GM21723 (cell line): ENCODE measurements around the gene CD36.
"Not testable (repeated sequence)": the region's sequence is repeated elsewhere in the genome, so short reads cannot be mapped to it uniquely, and the experiment has no call there.

Source experiments
- ATAC-seq: cut with Tn5 transposase; IDR thresholded peaks from one replicate; pipeline ENCODE4 v1.9.1; 2021; ENCODE audit warnings: mild to moderate bottlenecking, moderate library complexity; ENCODE audit not compliant: unreplicated experiment

Gene CD36

DNA sequence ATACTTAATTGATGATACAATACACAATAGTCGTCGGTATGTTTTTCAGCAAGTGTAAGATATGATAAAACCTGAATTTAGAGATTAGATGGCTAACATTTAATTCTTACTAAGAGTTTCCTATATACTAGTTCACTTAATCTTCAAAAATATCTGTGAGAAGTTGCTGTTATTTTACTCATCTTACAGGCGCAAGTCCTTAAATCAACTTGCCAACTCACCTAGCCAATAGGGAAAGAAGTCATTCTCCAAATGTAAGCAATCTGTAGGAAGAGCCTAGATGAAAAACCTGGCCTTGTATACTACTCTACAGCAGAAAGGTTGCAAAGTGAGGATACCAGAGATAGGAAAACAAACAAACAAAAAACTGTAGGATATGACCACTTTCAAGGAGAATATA is 10.6 kb downstream of the CD36 start:
- no peak for ATAC-seq

DNA sequence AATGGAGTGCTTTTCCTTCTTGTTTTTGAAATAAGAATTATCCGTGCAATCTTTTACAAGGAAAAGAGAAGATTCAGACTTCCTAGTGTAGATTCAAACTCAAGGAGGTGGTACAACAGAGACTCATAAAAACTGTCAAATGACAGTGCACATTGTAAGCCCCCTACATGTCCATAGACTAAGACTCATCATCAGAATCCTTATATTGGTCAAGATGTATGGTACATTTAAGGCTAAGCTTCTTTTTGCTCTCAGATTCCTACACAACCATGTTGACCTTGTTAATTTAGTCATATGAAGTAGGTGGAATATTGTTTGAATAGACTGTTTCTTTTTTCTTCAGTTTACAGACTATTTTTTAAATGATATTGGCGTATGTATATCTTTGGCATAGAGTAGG is 11.6 kb downstream of the CD36 start:
- ATAC-seq, result no peak

DNA sequence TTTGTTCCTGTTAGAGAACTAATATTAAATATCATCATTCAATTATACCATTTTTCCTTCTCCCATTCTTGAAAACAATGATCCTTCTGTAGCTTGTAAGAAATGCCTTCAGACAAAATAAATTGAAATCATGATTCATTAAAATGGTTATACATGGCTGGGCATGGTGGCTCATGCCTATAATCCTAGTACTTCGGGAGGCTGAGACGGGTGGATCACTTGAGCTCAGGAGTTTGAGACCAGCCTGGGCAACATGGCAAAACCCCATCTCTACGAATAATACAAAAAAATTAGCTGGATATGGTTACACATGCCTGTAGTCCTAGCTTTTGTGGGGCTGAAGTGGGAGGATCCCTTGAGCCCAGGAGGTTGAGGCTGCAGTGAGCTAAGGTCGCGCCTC is 13.0 kb downstream of the CD36 start:
- no peak for ATAC-seq

DNA sequence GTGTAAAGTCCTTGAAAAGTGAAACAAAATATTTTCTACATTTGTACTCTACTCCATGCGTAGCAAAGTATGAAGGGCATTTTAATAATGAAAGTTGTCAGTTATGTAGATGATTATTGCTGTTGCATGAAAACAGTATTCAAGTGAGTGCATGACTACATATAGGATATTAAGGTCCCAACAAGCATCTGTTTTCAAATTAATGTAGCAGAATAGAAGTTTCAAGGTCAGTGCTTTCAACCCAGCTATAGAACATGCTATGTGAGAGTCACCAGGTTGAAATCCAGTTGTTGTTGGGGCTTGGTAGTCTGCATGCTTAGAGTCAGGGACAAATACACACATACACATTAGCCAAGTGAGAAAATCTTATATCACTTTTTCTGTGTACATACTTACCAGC is 14.8 kb downstream of the CD36 start:
- no peak for ATAC-seq

DNA sequence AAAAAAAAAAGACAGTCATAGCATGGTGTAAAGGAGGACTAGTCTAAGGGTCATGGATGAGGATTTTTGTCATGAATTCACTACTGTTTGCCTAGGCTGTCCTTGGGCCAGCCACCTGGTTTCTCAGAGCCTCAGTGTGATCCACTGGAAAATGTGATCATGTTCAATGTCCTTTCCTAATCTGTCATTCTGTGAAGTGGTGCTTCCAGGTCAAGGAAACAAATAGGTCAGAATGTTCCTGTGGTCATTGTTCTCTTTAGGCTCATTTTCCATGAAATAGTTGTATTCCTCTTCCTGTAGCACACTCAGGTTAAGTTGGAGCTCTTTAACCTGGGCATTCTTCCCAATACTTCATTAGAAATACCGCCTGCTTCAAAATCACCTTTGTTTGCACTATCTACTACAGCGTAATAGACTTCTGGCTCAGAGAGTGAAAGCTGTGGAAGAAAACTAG is 16.5 kb downstream of the CD36 start:
- ATAC-seq, result no peak

DNA sequence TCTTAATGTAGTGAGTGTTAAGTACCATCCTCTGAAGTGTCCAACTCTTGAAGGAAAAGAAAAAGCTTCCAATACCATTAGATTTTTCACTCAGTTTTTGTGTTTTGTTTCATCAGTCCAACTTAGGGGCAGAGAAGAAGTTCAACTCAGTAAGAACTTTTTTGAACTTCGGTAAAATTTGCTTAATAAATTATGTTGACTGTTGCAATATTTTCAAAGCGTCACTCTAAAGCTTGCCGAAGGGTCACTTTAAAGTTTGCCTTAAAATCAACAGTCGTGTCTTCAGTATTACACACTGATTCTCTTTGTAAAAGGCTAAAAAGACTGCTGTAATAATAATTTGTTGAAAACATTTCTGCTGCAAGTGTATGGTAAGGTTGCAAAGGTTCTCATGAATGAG is 17.6 kb downstream of the CD36 start:
- no peak for ATAC-seq

DNA sequence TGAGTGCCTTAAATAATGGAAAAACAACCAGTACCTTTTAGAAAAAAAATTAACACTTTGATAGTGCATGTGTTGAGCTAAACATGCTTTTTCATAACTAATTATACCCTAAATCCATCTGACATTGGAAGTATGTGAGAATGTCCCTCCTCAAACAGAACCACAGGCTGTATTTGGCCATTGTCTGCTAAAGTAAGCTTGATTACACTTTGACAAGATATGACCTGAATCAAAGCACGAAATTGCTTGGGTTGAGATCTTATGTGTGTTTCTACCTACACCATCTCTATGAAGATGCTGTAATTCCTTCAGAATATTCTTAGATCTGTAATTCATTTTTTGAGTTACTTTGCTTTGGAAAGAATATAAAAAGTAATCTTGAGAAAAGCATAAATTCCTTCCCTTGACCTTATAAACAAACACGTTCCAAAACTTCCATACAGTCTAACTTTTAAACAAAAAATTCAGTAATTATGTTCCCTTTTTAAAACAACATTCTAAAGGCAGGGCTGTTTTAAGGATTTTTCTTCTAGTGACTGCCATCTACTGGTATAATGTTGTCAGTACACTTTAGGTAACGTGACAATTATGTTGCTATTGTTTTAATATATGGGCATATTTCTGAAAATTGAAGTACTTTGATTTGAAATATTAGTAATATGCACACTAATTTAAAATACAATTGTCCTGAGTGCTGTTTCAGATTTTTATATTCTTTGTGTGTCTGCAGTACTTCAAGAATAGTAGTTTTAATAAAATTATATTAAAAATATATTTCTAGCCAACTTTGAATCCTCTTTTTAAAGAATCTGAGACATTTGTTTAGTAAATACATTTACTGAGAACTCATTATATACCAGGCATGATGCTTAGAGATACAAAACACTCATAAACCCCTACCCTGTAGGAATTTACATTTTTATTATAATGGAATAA is 20.9 kb downstream of the CD36 start:
- peak; percentile 82 for ATAC-seq

DNA sequence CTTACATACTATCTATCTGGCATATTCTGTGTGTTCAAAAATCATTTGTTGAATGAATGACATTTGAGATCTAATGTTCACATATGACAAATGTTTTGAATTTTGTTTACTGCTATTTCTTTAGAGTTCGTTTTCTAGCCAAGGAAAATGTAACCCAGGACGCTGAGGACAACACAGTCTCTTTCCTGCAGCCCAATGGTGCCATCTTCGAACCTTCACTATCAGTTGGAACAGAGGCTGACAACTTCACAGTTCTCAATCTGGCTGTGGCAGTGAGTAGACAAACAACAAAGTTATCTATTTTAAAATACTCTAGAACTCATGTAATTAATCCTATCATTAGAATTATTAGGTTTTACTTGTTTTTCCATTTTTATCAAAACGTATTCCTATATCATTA is 22.5 kb downstream of the CD36 start:
- ATAC-seq, result no peak

DNA sequence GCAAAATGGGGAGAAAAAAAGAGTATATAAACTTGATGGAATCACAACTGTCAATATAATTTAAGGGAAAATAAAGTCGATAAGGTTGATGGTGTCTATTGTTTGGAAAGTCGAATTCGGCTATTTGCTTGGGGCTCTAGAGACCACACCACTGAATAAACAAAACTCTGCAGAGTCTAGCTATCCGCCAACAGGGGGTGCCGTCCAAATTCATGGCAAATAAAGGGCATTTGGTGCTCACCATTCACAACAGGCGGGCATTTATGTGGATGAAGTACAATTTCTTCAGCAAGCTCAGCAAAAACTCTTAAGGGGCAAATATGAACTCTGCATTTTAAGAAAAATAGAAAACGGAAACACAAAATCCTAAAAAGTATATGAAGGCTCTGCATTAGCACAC is 23.3 kb downstream of the CD36 start:
- ATAC-seq, result no peak

DNA sequence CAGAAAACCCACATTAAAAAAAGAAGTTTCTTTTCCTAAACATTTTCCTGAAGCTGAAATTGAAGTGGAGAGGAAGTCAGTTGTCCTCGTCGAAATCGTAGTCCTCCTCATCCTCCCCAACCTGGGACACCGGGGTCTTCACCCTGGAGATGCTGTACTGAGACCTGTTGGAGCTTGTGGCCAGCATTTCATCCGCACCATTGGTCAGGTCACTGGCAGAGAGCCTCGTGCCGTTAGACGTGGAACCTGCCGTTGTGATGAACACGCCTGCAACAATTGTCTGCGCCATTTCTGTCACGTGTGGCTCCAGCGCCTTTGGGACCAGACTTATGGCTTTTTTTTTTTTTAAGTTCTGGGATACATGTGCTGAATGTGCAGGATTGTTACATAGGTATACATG is 23.8 kb downstream of the CD36 start:
- ATAC-seq, result no peak

DNA sequence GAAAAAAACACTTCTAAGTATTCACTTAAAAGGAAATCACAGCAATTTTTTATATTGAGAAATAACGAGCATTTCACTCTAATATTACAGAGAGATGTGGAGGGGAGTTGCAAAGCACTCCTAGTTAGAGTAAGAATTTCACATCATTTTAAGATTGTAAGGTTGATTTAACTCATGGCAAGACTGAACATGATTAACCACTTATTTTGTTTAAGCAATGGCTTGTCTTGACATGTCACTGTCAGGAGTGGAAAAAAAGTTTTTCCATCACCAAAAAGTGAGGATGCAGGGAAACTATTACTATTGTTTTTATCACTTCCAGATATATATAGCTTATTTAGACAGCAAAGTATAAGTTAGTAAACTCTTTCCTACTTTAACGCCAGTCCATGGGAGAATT is 27.1 kb downstream of the CD36 start:
- no peak for ATAC-seq

DNA sequence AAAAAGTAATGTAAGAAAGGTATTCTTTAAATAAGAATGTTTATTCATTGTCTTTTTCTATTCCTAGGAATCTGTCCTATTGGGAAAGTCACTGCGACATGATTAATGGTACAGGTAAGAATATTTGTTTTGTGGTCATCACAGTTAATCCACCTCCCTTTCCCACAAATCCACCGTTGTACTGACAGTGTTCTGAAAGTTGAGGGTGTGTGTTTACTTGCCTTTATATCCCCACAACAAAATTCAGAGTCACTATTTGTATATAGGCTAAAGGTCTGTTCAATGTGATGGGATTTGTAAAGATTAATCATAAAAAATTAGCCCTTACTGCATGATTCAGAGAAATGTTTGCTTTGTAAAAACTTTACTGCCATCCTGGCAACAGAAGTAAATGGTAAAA is 27.9 kb downstream of the CD36 start:
- ATAC-seq, result no peak

DNA sequence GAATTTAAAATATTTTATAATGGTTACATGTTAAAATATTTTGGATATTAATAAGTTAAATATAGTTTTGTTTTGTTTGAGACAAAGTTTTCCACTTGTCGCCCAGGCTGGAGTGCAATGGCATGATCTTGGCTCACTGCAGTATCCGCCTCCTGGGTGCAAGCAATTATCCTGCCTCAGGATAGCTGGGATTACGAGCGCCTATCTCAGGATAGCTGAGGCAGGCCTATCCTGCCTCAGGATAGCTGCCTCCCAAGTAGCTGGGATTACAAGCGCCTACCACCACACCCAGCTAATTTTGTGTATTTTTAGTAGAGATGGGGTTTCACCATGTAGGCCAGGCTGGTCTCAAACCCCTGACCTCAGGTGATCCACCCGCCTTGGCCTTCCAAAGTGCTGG is 30.9 kb downstream of the CD36 start:
- ATAC-seq, result not testable (repeated sequence)

DNA sequence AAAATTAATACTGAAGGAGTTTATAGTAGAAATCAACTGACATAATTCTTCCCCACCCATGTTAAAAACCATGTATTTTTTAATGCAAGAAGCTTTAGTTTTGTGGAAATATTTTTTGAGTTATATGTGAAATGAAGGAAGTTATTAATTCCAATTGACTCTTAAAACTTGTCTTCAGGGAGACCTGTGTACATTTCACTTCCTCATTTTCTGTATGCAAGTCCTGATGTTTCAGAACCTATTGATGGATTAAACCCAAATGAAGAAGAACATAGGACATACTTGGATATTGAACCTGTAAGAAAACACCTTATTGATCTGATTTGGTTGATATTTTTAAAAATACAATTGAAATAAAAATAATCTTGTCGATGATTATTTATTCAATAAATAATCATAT is 33.3 kb downstream of the CD36 start:
- no peak for ATAC-seq

DNA sequence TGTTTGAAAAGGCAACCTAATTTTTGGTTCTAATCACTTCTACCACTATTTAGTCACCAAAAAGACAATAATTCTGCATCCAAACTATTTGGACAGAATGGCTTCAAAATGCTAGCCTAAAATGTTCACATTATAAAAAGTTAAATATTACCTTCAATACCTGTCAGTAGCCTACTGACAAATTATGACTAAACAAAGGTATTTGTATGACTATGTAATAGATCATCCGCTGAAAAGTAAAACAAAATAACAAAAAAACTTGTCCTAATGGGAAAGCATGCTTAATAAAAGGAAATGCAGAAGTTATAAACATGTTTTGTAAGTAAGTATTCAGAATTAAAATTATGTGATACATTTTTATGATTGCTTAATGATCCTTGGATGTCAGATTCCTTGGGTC is 36.6 kb downstream of the CD36 start:
- ATAC-seq, result no peak

DNA sequence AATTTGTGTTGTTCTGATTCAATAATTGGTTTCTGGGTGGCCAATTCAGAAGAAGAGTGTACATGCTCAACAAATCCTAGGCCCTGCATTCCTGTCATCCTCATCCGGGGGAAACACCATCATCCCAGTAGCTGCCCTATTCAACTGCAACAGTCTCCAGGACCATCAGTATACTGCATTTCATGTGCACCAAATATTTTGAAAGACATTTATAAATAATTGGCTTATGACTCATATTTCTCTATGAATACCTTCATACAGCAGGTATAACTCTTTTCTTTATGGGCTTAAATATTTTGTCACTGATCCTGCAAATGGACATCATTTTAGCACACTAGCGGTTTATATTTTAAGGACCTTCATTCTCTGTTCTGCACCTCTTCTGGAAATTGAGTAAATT is 38.0 kb downstream of the CD36 start:
- ATAC-seq, result no peak

DNA sequence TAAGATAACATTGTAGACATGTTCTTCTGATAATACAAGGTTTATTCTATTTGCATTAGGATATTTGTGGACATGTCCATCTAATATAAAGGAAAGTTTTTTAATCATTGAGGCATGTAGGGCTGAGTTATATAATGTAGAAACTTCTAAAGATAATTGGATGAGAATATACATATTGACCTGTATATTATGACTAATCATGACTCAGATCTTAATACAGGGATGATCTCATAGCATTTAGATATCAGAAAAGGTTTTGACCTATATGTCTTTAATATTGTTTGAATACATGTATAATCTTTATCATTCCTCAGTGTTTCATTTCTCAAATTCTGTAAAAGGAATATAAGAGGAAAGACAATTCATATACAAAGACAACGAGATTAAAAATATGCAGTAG is 39.2 kb downstream of the CD36 start:
- ATAC-seq, result no peak

DNA sequence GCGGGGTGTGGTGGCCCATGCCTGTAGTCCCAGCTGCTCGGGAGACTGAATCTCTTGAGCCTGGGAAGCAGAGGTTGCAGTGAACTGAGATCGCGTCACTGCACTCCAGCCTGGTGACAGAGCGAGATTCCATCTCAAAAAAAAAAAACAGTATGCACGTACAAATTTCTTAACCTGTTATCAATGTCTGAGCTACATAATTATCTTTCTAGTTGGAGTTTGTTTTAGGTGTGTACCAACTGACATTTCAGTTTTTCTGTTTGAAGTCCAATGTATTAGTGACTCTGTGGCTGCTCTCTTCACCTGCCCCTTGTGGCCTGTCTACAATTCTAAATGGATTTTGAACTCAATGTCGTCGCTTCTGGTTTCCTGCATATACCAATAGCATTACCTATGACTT is 40.3 kb downstream of the CD36 start:
- no peak for ATAC-seq

DNA sequence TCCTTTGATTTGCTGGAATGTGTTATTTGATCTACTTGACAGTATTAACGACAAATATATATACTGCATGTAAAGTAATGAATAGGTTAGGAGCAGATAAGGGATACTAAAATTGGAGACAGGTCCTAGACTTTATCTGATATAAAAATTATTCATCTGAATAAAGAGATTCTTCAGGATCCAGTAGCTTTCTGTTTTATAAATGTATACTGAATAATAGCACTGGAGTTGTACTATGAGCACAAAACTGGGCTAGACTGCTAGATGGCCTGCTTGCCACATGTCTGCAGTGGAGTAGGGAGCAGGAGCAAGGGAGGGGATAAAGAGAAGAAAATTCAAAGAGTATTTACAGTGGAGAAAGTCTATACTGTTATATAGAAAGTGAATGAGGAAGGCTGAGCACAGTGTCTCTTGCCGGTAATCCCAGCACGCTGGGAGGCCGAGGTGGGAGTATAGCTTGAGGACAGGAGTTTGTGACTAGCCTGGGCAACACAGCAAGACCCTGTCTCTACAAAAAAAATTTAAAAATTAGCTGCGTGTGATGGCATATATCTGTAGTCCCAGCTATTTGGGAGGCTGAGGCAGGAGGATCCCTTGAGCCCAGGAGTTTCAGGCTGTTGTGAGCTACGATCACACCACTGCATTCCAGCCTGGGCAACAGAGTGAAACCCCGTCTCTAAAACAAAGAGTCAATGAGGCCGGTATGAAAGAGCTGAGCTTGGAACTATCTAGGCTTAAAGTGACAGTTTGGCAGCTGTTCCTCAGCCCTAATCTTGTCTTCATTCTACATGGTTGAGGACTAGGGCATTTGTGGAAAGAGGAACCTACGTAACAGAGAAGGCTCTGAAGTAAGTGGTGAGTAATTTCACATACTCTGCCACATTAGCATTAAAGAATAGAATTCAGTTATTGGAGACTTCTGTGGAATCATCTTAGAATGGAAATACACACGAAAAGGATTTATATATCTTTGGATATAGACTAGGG is 41.8 kb downstream of the CD36 start:
- no peak for ATAC-seq

DNA sequence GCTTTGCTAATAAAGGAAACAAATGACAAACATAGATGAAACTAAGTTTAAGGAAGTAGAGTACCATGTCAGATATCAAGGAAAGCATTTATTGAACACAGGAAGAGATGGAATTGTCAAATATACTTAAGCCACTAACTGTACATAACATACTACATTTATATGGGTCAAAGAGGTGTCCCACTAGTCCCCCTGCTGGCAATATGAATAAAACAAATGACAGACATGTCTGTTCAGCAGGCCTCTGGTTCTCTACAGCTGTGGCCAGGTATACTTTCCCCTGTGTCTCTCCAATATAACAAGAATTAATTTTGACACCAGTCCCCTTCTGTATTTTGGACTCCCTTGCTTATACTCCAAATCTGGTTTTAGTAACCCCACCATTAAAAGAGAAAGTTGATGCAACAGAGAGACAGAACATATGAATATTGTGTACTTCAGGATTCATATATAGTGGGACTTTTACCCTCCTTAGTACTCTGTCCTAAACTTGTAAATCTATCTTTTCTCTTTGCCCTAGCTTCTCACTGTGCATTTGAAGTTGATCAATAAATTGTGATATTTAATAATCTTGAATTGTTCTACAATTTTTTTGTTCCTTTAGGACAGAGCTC is 42.9 kb downstream of the CD36 start:
- peak; percentile 56 for ATAC-seq

DNA sequence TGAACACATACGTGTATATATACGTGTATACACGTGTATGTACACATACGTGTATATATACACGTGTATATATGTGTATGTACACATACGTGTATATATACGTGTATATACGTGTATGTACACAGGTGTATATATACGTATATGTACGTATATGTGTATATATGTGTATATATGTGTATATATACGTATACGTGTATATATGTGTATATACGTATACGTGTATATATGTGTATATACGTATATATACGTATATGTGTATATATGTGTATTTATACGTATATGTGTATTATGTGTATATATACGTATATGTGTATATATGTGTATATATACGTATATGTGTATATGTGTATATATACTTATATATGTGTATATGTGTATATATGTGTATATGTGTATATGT is 44.3 kb downstream of the CD36 start:
- ATAC-seq, result no peak
